CD4-positive, alpha-beta T cell treated with Interleukin-17A for 1 hour (primary cell): ENCODE data around the gene TADA1.
"Not testable (repeated sequence)": the region's sequence is repeated elsewhere in the genome, so short reads cannot be mapped to it uniquely, and the experiment has no call there.

Experiments used
- DNase-seq: peaks from one replicate; pipeline ENCODE4 v3.0.0-alpha.2; 2020

The TADA1 gene

GRCh38 chr1:166888373-166889111, 12.5 kb upstream of the TADA1 start:
- no peak for DNase-seq

- no peak for DNase-seq
Observed at GRCh38 chr1:166884971-166885370, 8.9 kb upstream of the TADA1 start.

- peak; percentile 10 for DNase-seq
Observed at GRCh38 chr1:166884040-166884642, 8.1 kb upstream of the TADA1 start.

- DNase-seq: no peak
Observed at GRCh38 chr1:166882893-166883292, 6.8 kb upstream of the TADA1 start.

GRCh38 chr1:166878173-166878917, 2.3 kb upstream of the TADA1 start:
- DNase-seq: not testable (repeated sequence)

- DNase-seq: no peak
Observed at GRCh38 chr1:166876540-166876838, 425 bp upstream of the TADA1 start.

- no peak for DNase-seq
Observed at GRCh38 chr1:166875302-166875733, 746 bp downstream of the TADA1 start.

GRCh38 chr1:166874464-166874863, 1.6 kb downstream of the TADA1 start:
- no peak for DNase-seq

- no peak for DNase-seq
Observed at GRCh38 chr1:166870584-166870983, 5.5 kb downstream of the TADA1 start.

- no peak for DNase-seq
Observed at GRCh38 chr1:166869318-166870099, 6.6 kb downstream of the TADA1 start.

GRCh38 chr1:166868639-166869038, 7.4 kb downstream of the TADA1 start:
- no peak for DNase-seq

- no peak for DNase-seq
Observed at GRCh38 chr1:166865926-166866325, 10.1 kb downstream of the TADA1 start.

GRCh38 chr1:166859597-166859996, 16.5 kb downstream of the TADA1 start:
- DNase-seq: no peak

GRCh38 chr1:166858726-166859419, 17.2 kb downstream of the TADA1 start:
- no peak for DNase-seq

GRCh38 chr1:166857995-166858394, 18.1 kb downstream of the TADA1 start:
- DNase-seq: no peak

- no peak for DNase-seq
Observed at GRCh38 chr1:166855558-166855957, 20.5 kb downstream of the TADA1 start.

- DNase-seq: no peak
Observed at GRCh38 chr1:166852918-166853317, 23.1 kb downstream of the TADA1 start.

GRCh38 chr1:166849135-166849534, 26.9 kb downstream of the TADA1 start:
- DNase-seq: no peak

- no peak for DNase-seq
Observed at GRCh38 chr1:166848193-166848592, 27.9 kb downstream of the TADA1 start.

GRCh38 chr1:166844791-166845190, 31.3 kb downstream of the TADA1 start:
- DNase-seq: no peak

- DNase-seq: no peak
Observed at GRCh38 chr1:166843769-166844596, 32.1 kb downstream of the TADA1 start.

GRCh38 chr1:166843322-166843721, 32.7 kb downstream of the TADA1 start:
- DNase-seq: no peak
